ENCODE data around the gene CFAP99. TPM values are rescaled to one million over a fixed set of nuclear protein-coding genes. Genes with fewer than 3 reads are reported as not detected.

CFAP99 gene
- total RNA-seq, 1 donor from 2014 or later = not detected

DNA sequence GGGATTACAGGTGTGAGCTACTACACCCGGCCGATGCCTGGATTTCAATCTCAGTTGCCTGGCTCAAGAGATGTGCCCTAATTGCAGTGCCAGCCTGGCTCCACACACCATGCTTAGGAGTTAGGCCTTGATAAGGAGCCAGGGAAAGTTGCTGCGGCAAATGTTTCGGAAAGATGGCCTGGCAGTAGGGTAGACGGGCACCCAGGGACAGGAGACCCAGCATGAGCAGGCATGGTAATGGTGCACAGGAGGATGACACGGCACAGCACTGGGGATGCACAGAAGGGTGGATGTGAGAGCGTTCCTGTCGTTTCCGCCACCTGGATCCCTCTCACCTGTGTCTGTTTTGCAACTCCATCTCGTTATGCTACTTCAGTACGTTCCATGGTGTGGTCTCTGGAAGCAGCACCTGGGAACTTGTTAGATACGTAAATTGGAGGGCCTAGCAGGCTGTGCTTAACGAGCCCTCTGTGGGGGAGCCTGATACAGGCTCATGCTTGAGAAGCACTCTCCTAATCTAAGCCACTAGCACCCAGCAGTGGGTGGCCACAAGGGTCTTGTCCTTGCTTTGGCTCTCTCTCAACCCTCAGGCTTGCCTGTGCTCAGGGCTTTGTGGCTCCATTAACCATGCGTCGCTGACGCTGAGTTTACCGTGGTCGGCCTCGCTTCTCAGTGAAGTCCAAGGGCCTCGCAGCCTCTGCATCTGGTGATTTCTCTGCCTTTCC is 70.5 kb downstream of the CFAP99 start:
- Mint-ChIP-seq H3K27ac (ENCODE audit: unreplicated experiment) (peak overlapping the region; percentile 43), H3K36me3 (ENCODE audit: low read depth) (peaks cover 13% of the 10 kb centered on the region), H3K4me3 (no peak overlapping the region), H3K27me3 (ENCODE audit: low read depth) (no peaks in the 10 kb centered on the region), H3K4me1 (peaks cover 21% of the 10 kb centered on the region), H3K9me3 (no peaks in the 10 kb centered on the region)
- TF ChIP-seq, protein P1, sequence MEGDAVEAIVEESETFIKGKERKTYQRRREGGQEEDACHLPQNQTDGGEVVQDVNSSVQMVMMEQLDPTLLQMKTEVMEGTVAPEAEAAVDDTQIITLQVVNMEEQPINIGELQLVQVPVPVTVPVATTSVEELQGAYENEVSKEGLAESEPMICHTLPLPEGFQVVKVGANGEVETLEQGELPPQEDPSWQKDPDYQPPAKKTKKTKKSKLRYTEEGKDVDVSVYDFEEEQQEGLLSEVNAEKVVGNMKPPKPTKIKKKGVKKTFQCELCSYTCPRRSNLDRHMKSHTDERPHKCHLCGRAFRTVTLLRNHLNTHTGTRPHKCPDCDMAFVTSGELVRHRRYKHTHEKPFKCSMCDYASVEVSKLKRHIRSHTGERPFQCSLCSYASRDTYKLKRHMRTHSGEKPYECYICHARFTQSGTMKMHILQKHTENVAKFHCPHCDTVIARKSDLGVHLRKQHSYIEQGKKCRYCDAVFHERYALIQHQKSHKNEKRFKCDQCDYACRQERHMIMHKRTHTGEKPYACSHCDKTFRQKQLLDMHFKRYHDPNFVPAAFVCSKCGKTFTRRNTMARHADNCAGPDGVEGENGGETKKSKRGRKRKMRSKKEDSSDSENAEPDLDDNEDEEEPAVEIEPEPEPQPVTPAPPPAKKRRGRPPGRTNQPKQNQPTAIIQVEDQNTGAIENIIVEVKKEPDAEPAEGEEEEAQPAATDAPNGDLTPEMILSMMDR (conservative IDR thresholded peaks at IDR 0.05) = no peak
- DNase-seq (ENCODE audit: low read depth, low spot score) = no peak

DNA sequence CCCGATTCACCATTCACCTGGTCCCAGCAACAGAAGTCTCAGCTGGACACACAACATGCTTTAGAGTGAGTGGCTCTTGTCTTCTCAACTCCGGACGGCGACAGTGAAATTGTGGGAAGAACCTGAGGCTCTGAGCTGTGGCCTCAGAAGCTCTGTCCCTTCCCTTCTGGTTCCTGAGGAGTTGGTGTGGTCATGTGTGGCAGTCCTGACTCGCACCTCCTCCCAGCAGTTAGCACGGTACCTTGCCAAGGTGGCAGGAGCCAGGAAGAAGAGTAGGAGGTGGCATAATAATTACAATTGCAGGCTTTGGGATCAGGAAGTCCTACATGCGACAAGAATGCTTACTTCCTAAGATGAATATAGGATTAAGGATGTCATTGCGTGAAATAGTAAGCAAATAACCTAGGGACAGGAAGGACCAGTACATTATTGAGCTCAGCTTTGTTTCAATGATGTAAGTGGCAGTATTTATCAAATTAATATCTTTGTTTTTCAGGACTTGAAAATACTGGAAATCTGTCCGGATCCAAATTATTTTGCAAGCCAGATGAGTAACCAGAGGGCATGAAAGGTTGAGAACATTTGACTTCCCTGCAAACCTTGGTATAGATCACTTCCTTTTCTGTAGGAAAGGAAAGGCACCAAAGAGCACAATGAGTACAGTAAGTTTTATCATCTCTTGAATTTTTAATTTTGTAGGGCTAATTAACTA is 71.2 kb downstream of the CFAP99 start:
- H3K27me3 Mint-ChIP-seq (ENCODE audit: low read depth) = no peaks in the 10 kb centered on the region
- H3K36me3 Mint-ChIP-seq (ENCODE audit: low read depth) = peaks cover 15% of the 10 kb centered on the region
- H3K4me1 Mint-ChIP-seq = peaks cover 14% of the 10 kb centered on the region
- TF ChIP-seq, protein P1 (conservative IDR thresholded peaks at IDR 0.05) = no peak
- DNase-seq (ENCODE audit: low read depth, low spot score) = no peak
- no peak overlapping the region for H3K27ac Mint-ChIP-seq (ENCODE audit: unreplicated experiment)
- H3K4me3 Mint-ChIP-seq = no peak overlapping the region
- no peaks in the 10 kb centered on the region for H3K9me3 Mint-ChIP-seq

DNA sequence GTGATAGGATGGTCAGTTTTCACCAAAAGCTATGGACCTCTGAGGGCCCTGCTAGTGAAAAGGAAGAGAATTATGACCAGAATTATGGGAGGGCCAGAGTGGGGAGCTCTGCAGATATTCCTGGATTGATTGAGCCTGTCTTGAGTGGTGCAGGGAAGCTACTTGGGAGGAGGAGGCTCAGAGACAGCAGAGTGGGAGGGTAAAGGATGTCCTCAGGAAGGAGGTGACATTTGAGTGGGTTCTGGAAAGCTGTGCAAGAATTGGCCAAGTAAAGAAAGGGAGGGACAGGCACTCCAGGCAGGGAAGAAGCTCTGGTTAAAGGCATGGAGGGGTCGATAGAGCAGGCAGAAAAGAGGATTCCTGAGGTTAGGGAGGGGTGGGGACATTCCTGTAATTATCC is 74.2 kb downstream of the CFAP99 start:
- peaks cover 23% of the 10 kb centered on the region for H3K36me3 Mint-ChIP-seq (ENCODE audit: low read depth)
- TF ChIP-seq, protein P1 (conservative IDR thresholded peaks at IDR 0.05) = no peak
- H3K27me3 Mint-ChIP-seq (ENCODE audit: low read depth) = no peaks in the 10 kb centered on the region
- no peaks in the 10 kb centered on the region for H3K4me1 Mint-ChIP-seq
- no peaks in the 10 kb centered on the region for H3K9me3 Mint-ChIP-seq
- DNase-seq (ENCODE audit: low read depth, low spot score) = no peak
- H3K27ac Mint-ChIP-seq (ENCODE audit: unreplicated experiment) = peak overlapping the region; percentile 79
- H3K4me3 Mint-ChIP-seq = no peak overlapping the region

DNA sequence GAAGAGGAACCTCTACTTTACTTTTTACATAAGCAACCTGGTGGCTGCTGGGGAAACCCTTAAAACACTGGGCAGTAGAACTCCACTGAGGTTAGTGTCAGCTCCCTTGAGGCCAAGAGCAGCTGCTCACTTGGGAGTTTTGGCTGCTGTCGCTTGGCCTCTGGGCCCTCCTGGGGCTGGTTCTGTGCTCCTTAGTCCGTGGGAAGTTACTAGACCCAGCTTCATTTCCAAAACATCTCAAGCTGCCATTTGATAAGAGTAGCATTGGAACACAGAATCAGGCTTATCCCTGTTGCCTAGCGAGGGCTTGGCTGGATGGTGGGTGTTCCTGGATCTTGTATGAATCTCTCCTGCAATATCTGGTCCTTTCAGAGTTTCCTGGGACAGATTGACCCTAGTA is 76.2 kb downstream of the CFAP99 start:
- H3K36me3 Mint-ChIP-seq (ENCODE audit: low read depth) = peaks cover 24% of the 10 kb centered on the region
- no peaks in the 10 kb centered on the region for H3K9me3 Mint-ChIP-seq
- H3K4me1 Mint-ChIP-seq = no peaks in the 10 kb centered on the region
- H3K27ac Mint-ChIP-seq (ENCODE audit: unreplicated experiment) = no peak overlapping the region
- TF ChIP-seq, protein P1 (conservative IDR thresholded peaks at IDR 0.05) = no peak
- H3K27me3 Mint-ChIP-seq (ENCODE audit: low read depth) = no peaks in the 10 kb centered on the region
- H3K4me3 Mint-ChIP-seq = no peak overlapping the region
- no peak for DNase-seq (ENCODE audit: low read depth, low spot score)

DNA sequence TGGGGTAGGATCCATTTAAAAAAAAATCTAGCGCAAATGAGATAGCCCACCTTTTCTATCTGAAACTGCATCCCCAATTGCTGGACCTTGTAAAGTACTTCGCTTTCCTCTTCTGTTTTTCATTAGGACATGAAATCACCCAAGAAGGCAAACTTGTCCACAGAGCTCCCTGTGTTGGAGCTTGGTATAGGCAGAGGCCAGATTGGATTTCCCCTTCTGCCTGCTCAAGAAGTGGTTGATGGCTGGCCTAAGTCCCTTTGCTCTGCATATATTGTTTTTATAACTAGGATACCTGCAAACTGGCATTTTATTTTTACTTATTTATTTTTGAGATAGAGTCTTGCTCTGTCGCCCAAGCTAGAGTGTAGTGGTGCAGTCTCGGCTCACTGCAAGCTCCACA is 78.6 kb downstream of the CFAP99 start:
- H3K36me3 Mint-ChIP-seq (ENCODE audit: low read depth) = peaks cover 23% of the 10 kb centered on the region
- H3K4me1 Mint-ChIP-seq = no peaks in the 10 kb centered on the region
- H3K4me3 Mint-ChIP-seq = no peak overlapping the region
- no peaks in the 10 kb centered on the region for H3K9me3 Mint-ChIP-seq
- no peak for DNase-seq (ENCODE audit: low read depth, low spot score)
- H3K27ac Mint-ChIP-seq (ENCODE audit: unreplicated experiment) = no peak overlapping the region
- H3K27me3 Mint-ChIP-seq (ENCODE audit: low read depth) = no peaks in the 10 kb centered on the region
- TF ChIP-seq, protein P1 (conservative IDR thresholded peaks at IDR 0.05) = no peak
